Mesendoderm (in vitro differentiated cells): ENCODE results near the gene HAPLN3.
"Not testable (repeated sequence)": the region's sequence is repeated elsewhere in the genome, so short reads cannot be mapped to it uniquely, and the experiment has no call there.

ENCODE experiments used
- DNase-seq: peaks from one replicate; pipeline ENCODE4 v3.0.0; 2013
- H2AK5ac ChIP-seq: 2 replicates; pipeline ENCODE4 v1.6.1; 2013; ENCODE audit warnings: low read length, inconsistent platforms
- H2BK120ac ChIP-seq: 2 replicates; pipeline ENCODE4 v1.6.1; 2013; ENCODE audit warnings: low read depth, mild to moderate bottlenecking, low read length, moderate library complexity, mixed read lengths
- H2BK15ac ChIP-seq: replicated peaks from 2 replicates; pipeline ENCODE4 v1.6.1; 2013; ENCODE audit warnings: low read depth, mild to moderate bottlenecking, moderate library complexity
- H2BK5ac ChIP-seq: 2 replicates; pipeline ENCODE4 v1.6.1; 2013; ENCODE audit warnings: low read length, inconsistent platforms
- H3K18ac ChIP-seq: 2 replicates; pipeline ENCODE4 v1.6.1; 2013; ENCODE audit warnings: mild to moderate bottlenecking, low read length, mixed read lengths
- H3K23ac ChIP-seq: one replicate; pipeline ENCODE4 v1.6.1; 2013; ENCODE audit warnings: low read length
- H3K27ac ChIP-seq: 2 replicates; pipeline ENCODE4 v1.5.1; 2013; ENCODE audit warnings: low read depth, mild to moderate bottlenecking, inconsistent platforms, low read length, moderate library complexity
- H3K27me3 ChIP-seq: 2 replicates; pipeline ENCODE4 v1.6.1; 2013; ENCODE audit warnings: low read length, control low read depth, mild to moderate bottlenecking, inconsistent platforms; ENCODE audit not compliant: insufficient read depth, poor library complexity
- H3K36me3 ChIP-seq: 2 replicates; pipeline ENCODE4 v1.6.1; 2013; ENCODE audit warnings: low read length, inconsistent platforms; ENCODE audit not compliant: control insufficient read depth, insufficient read depth
- H3K4ac ChIP-seq: one replicate; pipeline ENCODE4 v1.6.1; 2013; ENCODE audit warnings: low read depth, mild to moderate bottlenecking, low read length, moderate library complexity
- H3K4me1 ChIP-seq: 2 replicates; pipeline ENCODE4 v1.6.1; 2013; ENCODE audit warnings: low read depth, low read length, inconsistent platforms; ENCODE audit not compliant: control insufficient read depth
- H3K4me2 ChIP-seq: 2 replicates; pipeline ENCODE4 v1.6.1; 2013; ENCODE audit warnings: low read length
- H3K4me3 ChIP-seq: 2 replicates; pipeline ENCODE4 v1.5.1; 2013; ENCODE audit warnings: mild to moderate bottlenecking, low read length
- H3K56ac ChIP-seq: one replicate; pipeline ENCODE4 v1.6.1; 2013; ENCODE audit warnings: low read length
- H3K79me1 ChIP-seq: 2 replicates; pipeline ENCODE4 v1.6.1; 2013; ENCODE audit warnings: low read length, inconsistent platforms
- H3K79me2 ChIP-seq: 2 replicates; pipeline ENCODE4 v1.6.1; 2013; ENCODE audit warnings: mild to moderate bottlenecking, low read length; ENCODE audit not compliant: control insufficient read depth, insufficient read depth
- H3K9ac ChIP-seq: 2 replicates; pipeline ENCODE4 v1.6.1; 2013; ENCODE audit warnings: low read length, inconsistent platforms
- H4K5ac ChIP-seq: one replicate; pipeline ENCODE4 v1.6.1; 2013; ENCODE audit warnings: low read length
- H4K8ac ChIP-seq: one replicate; pipeline ENCODE4 v1.6.1; 2013; ENCODE audit warnings: low read depth, mild to moderate bottlenecking, control low read depth, low read length, moderate library complexity
- WGBS: extraction: QIAGEN DNeasy Blood & Tissue Kit; methylation state at CpG from one replicate; pipeline ENCODE4 v1.1.7; 2013; ENCODE audit warnings: low lambda C conversion rate, missing lambda C conversion rate; ENCODE audit not compliant: insufficient coverage; ENCODE audit errors: extremely low coverage; 5-methylcytosine and 5-hydroxymethylcytosine counted together

The HAPLN3 gene

DNA sequence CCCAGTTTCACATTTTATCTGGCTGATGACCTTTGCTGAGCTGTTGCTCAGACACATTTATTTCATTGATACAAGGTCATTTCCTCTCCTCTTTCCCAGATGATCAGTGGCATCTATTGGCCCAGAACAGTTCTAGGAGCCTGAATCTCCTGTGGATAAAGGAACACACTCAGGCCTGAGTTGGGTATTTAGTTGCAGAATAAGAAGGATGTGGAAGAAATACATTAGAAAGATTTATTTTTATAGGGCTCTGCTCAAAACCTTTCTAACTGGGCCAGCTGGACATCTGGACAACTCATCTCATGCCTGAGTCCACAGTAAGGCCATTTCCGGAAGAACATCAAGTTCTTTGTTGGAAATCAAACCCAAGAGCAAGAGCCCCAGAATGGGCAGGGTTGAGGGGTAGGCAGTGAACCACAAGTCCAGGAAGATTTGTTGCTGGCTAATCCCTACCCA lies 37.6 kb upstream of the HAPLN3 start:
- H2BK120ac ChIP-seq = no peak overlapping the region
- H2BK5ac ChIP-seq = no peak overlapping the region
- no peak overlapping the region for H2BK15ac ChIP-seq
- WGBS = no CpG with 5 or more reads among the region's 1 CpG
- H3K23ac ChIP-seq = no peak overlapping the region
- H3K27ac ChIP-seq = no peak overlapping the region
- no peak overlapping the region for H3K4ac ChIP-seq
- no peak overlapping the region for H4K5ac ChIP-seq
- H3K4me3 ChIP-seq = no peak overlapping the region
- DNase-seq = no peak
- H3K79me1 ChIP-seq = no peaks in the 10 kb centered on the region
- no peaks in the 10 kb centered on the region for H3K4me1 ChIP-seq
- no peak overlapping the region for H3K56ac ChIP-seq
- no peaks in the 10 kb centered on the region for H3K36me3 ChIP-seq
- no peak overlapping the region for H3K9ac ChIP-seq
- H3K79me2 ChIP-seq = no peaks in the 10 kb centered on the region
- H4K8ac ChIP-seq = no peak overlapping the region
- no peak overlapping the region for H3K4me2 ChIP-seq
- no peak overlapping the region for H3K18ac ChIP-seq
- no peak overlapping the region for H2AK5ac ChIP-seq
- H3K27me3 ChIP-seq = no peaks in the 10 kb centered on the region

- no peak overlapping the region for H4K5ac ChIP-seq
- H4K8ac ChIP-seq = no peak overlapping the region
- no peak overlapping the region for H3K4ac ChIP-seq
- whole genome bisulfite sequencing = no CpG with 5 or more reads among the region's 4 CpGs
- no peak for DNase-seq
- H3K36me3 ChIP-seq = no peaks in the 10 kb centered on the region
- no peak overlapping the region for H3K18ac ChIP-seq
- H3K79me1 ChIP-seq = no peaks in the 10 kb centered on the region
- no peak overlapping the region for H2BK120ac ChIP-seq
- H3K27ac ChIP-seq = no peak overlapping the region
- H2BK5ac ChIP-seq = no peak overlapping the region
- H3K23ac ChIP-seq = no peak overlapping the region
- no peaks in the 10 kb centered on the region for H3K27me3 ChIP-seq
- no peak overlapping the region for H2BK15ac ChIP-seq
- H3K4me1 ChIP-seq = no peaks in the 10 kb centered on the region
- no peak overlapping the region for H2AK5ac ChIP-seq
- H3K79me2 ChIP-seq = no peaks in the 10 kb centered on the region
- no peak overlapping the region for H3K56ac ChIP-seq
- H3K9ac ChIP-seq = no peak overlapping the region
- no peak overlapping the region for H3K4me3 ChIP-seq
- no peak overlapping the region for H3K4me2 ChIP-seq
Observed at GRCh38 chr15:88932271-88932874, 37.0 kb upstream of the HAPLN3 start.

- Histone ChIP-seq H3K4ac (no peak overlapping the region), H3K56ac (no peak overlapping the region), H3K9ac (no peak overlapping the region), H2BK5ac (no peak overlapping the region), H3K4me1 (no peaks in the 10 kb centered on the region), H3K27ac (no peak overlapping the region), H4K5ac (no peak overlapping the region), H2AK5ac (no peak overlapping the region), H3K4me2 (no peak overlapping the region), H3K4me3 (no peak overlapping the region), H3K36me3 (no peaks in the 10 kb centered on the region), H3K27me3 (no peaks in the 10 kb centered on the region), H3K23ac (no peak overlapping the region), H3K79me1 (no peaks in the 10 kb centered on the region), H4K8ac (no peak overlapping the region), H3K18ac (no peak overlapping the region), H2BK15ac (no peak overlapping the region), H3K79me2 (no peaks in the 10 kb centered on the region), H2BK120ac (no peak overlapping the region)
- no peak for DNase-seq
- no CpG with 5 or more reads among the region's 2 CpGs for WGBS
Observed at GRCh38 chr15:88930579-88930978, 35.2 kb upstream of the HAPLN3 start.

DNA sequence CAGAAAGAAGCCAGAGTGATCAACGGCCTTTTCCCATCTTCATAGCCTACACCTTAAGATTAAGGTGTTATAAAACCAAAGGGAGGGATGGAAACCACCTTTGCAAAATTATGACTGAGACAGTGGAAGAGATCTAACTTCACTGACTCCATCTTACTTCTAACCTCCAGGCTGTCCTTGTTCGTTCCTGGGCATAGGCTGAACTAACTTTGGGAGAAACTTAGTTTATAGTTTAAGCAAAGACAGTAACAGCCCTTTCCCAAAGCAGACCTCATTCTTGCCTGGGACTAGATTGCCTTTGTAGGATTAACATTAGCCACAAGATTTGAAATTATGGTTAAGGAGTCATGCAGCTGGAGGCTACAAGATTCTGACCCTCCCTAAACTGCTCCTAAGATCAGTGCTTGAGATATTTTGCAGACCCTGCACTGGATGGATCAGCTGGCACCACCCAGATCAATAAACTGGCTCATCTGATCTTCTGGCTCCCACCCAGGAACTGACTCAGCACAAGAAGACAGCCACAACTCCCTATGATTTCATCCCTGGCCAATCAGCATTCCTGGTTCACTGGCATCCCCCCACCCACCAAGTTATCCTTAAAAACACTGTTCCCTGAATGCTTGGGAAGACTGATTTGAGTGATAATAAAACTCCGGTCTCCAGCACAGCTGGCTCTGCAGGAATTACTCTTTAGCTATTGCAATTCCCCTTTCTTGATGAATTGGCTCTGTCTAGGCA lies 34.2 kb upstream of the HAPLN3 start:
- not testable (repeated sequence) for H2BK5ac ChIP-seq, H3K56ac ChIP-seq, H2AK5ac ChIP-seq, H3K4me2 ChIP-seq, H3K9ac ChIP-seq, H3K4me3 ChIP-seq, H3K4me1 ChIP-seq, H3K36me3 ChIP-seq, H3K27me3 ChIP-seq, H2BK15ac ChIP-seq, H4K5ac ChIP-seq, H3K23ac ChIP-seq, H4K8ac ChIP-seq, H3K79me2 ChIP-seq, H3K18ac ChIP-seq, DNase-seq, H3K79me1 ChIP-seq, H3K4ac ChIP-seq, H3K27ac ChIP-seq, H2BK120ac ChIP-seq
- WGBS = no CpG with 5 or more reads among the region's 3 CpGs

- H2BK120ac ChIP-seq, H3K79me2 ChIP-seq, H3K9ac ChIP-seq, H3K27me3 ChIP-seq, H3K4ac ChIP-seq, H4K8ac ChIP-seq, H3K4me3 ChIP-seq, H4K5ac ChIP-seq, H3K36me3 ChIP-seq, H2BK5ac ChIP-seq, H3K4me2 ChIP-seq, DNase-seq, H3K23ac ChIP-seq, H3K18ac ChIP-seq, H2AK5ac ChIP-seq, H3K56ac ChIP-seq, H3K27ac ChIP-seq, H3K4me1 ChIP-seq, H3K79me1 ChIP-seq, H2BK15ac ChIP-seq: not testable (repeated sequence)
Observed at GRCh38 chr15:88928192-88928591, 32.8 kb upstream of the HAPLN3 start.

DNA sequence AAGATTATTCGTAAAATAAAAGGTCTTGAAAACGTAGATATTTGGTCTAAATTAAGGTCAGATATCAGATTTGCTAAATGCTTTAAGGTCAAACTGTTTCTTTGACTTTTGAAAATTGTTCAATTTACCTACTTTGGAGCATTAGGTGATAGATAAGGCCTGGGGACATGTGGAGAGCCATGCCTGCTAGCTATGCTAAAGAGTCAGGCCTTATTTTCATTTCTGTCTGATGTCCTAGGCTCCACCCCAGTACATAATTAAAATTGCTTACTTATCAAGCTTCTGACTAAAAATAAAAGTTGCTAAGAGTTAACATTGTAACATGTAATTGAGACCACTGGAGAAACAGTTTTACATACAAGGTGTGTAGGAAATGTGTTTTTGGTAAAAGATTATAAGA lies 30.3 kb upstream of the HAPLN3 start:
- H3K4me1 ChIP-seq, H3K18ac ChIP-seq, H3K36me3 ChIP-seq, H3K27me3 ChIP-seq, H3K56ac ChIP-seq, H3K23ac ChIP-seq, H4K5ac ChIP-seq, H3K4me2 ChIP-seq, H2BK120ac ChIP-seq, H3K79me2 ChIP-seq, H2BK15ac ChIP-seq, DNase-seq, H4K8ac ChIP-seq, H3K4ac ChIP-seq, H3K4me3 ChIP-seq, H3K9ac ChIP-seq, H2AK5ac ChIP-seq, H2BK5ac ChIP-seq, H3K27ac ChIP-seq, H3K79me1 ChIP-seq: not testable (repeated sequence)
- WGBS = 100% methylated on average over 2 of the region's 2 CpGs
